AG04450 (cell line): ENCODE results near the gene NECAB3. TPM values are rescaled to one million over a fixed set of nuclear protein-coding genes. Genes with fewer than 3 reads are reported as not detected.
"Not testable (repeated sequence)": the region's sequence is repeated elsewhere in the genome, so short reads cannot be mapped to it uniquely, and the experiment has no call there.

ENCODE experiments used
- CTCF ChIA-PET: fragments of 300-600, 350-600 bp; formaldehyde crosslinking; extraction: SDS; loops from one replicate; lab custom pipeline; 2022; ENCODE audit warnings: antibody characterized with exemption, inconsistent platforms; lab: Charles Lee
- POLR2A ChIA-PET: fragments of 350-600 bp; formaldehyde crosslinking; extraction: SDS; loops from one replicate; lab custom pipeline; 2021; ENCODE audit warnings: antibody characterized with exemption, inconsistent platforms; lab: Yijun Ruan, JAX
- DNase-seq: peaks from one replicate; pipeline ENCODE4 v3.0.0-alpha.2; 2011; ENCODE audit warnings: low read depth, low spot score
- H3K27ac ChIP-seq: one replicate; pipeline ENCODE4 v1.5.1; 2012; ENCODE audit warnings: low read depth, low read length, control low read depth
- H3K27me3 ChIP-seq: one replicate; pipeline ENCODE4 v1.6.0; 2012; ENCODE audit warnings: low read length; ENCODE audit not compliant: control insufficient read depth, insufficient read depth
- H3K4me3 ChIP-seq: 2 replicates; pipeline ENCODE4 v1.5.1; 2011; ENCODE audit warnings: mild to moderate bottlenecking, low read depth, low read length, control low read depth
- H3K9me3 ChIP-seq: 2 replicates; pipeline ENCODE4 v1.5.1; 2012; ENCODE audit warnings: low read length; ENCODE audit not compliant: control insufficient read depth, insufficient read depth
- polyA plus RNA-seq: library from polyadenylated mRNA; depleted of rRNA; stranded (reverse); fragments of >200 nt; gene quantifications from 2 replicates; pipeline ENCODE4 v1.2.3, GENCODE V29; 2011
- TF ChIP-seq, protein P1 (sequence below): IDR thresholded peaks from 2 replicates; pipeline ENCODE4 v1.5.1; 2011; ENCODE audit warnings: low read depth, low read length, control low read depth, inconsistent platforms

Gene NECAB3
- polyA plus RNA-seq, 1 experiment, result 11.7 TPM

DNA sequence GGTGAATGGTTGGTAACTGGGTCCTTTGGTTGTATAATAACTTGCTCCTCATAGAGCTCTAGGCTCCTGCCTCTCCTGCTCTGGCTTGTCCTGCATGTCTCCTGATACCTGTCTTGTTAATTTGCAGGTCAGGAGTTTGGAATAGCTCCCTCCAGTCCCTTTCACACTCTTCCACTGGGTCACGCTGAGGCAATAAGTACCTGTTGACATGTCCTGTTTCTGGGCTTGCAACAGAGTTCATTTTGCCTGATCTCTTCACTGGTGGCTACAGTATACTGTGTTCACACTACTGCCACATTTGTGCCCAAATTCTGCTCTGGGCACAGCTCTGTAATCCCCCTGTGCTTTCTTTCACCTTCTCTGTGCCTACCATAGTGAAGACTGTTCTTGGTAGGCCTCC lies 37.5 kb downstream of the NECAB3 start:
- POLR2A ChIA-PET, result no interaction called here
- Histone ChIP-seq H3K27ac (no peak overlapping the region), H3K27me3 (no peaks in the 10 kb centered on the region), H3K9me3 (no peaks in the 10 kb centered on the region), H3K4me3 (no peak overlapping the region)
- CTCF ChIA-PET, result no interaction called here
- no peak for DNase-seq
- TF ChIP-seq, protein P1, sequence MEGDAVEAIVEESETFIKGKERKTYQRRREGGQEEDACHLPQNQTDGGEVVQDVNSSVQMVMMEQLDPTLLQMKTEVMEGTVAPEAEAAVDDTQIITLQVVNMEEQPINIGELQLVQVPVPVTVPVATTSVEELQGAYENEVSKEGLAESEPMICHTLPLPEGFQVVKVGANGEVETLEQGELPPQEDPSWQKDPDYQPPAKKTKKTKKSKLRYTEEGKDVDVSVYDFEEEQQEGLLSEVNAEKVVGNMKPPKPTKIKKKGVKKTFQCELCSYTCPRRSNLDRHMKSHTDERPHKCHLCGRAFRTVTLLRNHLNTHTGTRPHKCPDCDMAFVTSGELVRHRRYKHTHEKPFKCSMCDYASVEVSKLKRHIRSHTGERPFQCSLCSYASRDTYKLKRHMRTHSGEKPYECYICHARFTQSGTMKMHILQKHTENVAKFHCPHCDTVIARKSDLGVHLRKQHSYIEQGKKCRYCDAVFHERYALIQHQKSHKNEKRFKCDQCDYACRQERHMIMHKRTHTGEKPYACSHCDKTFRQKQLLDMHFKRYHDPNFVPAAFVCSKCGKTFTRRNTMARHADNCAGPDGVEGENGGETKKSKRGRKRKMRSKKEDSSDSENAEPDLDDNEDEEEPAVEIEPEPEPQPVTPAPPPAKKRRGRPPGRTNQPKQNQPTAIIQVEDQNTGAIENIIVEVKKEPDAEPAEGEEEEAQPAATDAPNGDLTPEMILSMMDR, result no peak

DNA sequence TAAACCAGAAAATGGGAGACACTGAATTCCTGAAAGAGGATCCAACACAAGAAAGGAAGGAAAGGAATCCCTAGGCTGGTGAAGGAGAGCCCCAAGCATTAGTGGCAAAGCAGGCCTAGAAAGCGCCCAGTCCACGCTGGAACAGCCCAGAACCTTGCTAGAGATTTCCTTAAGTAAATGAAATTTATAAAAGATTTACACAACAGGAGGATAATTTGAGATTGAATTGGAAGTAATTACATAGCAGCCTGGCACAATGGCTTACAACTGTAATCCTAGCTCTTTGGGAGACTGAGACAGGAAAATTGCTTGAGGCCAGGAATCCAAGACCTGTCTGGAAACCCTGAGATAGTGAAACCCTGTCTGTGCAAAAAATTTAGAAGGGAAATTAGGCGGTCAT lies 38.9 kb downstream of the NECAB3 start:
- no peaks in the 10 kb centered on the region for H3K27me3 ChIP-seq
- DNase-seq, result no peak
- H3K4me3 ChIP-seq, result no peak overlapping the region
- H3K9me3 ChIP-seq, result no peaks in the 10 kb centered on the region
- no peak overlapping the region for H3K27ac ChIP-seq
- POLR2A ChIA-PET, result no interaction called here
- TF ChIP-seq, protein P1, result no peak
- CTCF ChIA-PET, result no interaction called here

DNA sequence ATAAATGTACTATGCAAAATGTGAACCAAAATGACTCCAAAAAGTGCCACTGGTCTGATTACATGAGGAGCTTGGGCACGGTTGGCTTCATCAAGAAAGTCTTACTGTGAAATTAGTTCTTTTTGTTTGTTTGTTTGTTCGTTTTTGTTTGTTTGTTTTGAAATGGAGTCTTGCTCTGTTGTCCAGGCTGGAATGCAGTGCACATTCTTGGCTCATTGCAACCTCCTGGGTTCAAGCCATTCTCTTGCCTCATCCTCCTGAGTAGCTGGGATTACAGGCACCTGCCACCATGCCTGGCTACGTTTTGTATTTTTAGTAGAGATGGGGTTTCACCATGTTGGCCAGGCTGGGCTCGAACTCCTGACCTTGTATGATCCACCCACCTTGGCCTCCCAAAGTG lies 42.3 kb downstream of the NECAB3 start:
- CTCF ChIA-PET, H3K27me3 ChIP-seq, H3K9me3 ChIP-seq, POLR2A ChIA-PET, H3K4me3 ChIP-seq, H3K27ac ChIP-seq, DNase-seq: not testable (repeated sequence)

DNA sequence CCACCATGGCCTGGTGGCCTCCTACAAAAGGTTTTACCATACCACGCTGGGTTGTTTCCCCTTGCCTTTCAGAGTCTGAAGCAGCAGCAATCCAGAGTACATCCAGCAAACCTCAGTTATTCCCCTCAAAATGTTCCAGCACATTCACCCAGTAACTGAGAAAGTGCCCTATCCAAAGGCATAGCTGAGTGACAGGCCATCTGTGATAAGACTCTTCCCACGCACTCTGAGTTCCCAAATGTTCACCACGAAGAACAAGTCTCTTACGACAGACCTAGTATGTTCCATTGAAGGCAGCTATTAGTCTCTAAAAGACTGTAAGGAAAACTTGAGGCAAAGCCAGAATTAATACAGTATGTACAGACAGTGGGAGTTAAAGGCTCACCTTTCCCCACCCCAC lies 43.7 kb downstream of the NECAB3 start:
- H3K4me3 ChIP-seq, result no peak overlapping the region
- no peak for DNase-seq
- no peaks in the 10 kb centered on the region for H3K27me3 ChIP-seq
- ChIA-PET POLR2A (no interaction called here), CTCF (no interaction called here)
- TF ChIP-seq, protein P1, result no peak
- H3K9me3 ChIP-seq, result no peaks in the 10 kb centered on the region
- no peak overlapping the region for H3K27ac ChIP-seq

DNA sequence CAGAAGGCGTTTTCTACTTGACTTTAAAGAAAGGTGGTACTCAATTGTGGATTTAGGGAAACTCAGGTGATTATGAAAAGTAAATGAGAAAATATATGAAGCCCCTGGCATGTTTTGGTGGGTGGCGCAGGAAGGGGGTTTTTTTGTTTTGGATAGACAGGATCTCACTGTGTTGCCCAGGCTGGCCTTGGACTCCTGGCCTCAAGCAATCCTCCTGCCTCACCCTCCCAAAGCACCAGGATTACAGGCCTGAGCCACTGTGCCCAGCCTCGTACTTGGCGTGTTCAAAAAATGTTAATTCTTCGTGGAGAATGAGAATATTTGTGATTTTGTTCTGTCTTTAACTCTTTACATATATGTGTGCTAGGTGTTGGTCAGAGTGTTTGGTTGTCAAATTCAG lies 44.2 kb downstream of the NECAB3 start:
- H3K27ac ChIP-seq, result no peak overlapping the region
- POLR2A ChIA-PET, result no interaction called here
- no peaks in the 10 kb centered on the region for H3K27me3 ChIP-seq
- H3K4me3 ChIP-seq, result no peak overlapping the region
- DNase-seq, result no peak
- TF ChIP-seq, protein P1, result no peak
- CTCF ChIA-PET, result no interaction called here
- H3K9me3 ChIP-seq, result no peaks in the 10 kb centered on the region

DNA sequence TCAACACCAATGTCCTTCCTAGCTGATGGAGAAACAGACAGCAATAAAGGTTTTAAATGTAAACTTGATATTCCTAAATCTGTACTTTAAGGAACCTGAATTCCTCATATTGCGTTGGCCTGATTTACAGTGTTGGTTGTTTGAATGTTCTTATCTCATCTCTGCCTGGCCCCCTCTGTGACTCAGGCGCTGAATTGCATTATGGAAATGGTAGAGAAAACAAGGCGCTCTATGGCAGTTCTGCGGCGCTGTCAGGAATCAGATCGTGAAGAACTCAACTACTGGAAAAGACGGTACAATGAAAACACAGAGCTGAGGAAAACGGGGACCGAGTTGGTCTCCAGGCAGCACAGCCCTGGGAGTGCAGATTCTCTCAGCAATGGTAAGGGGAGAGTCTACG lies 44.7 kb downstream of the NECAB3 start:
- TF ChIP-seq, protein P1, result no peak
- H3K9me3 ChIP-seq, result no peaks in the 10 kb centered on the region
- ChIA-PET POLR2A (no interaction called here), CTCF (no interaction called here)
- no peak for DNase-seq
- H3K4me3 ChIP-seq, result no peak overlapping the region
- no peak overlapping the region for H3K27ac ChIP-seq
- H3K27me3 ChIP-seq, result no peaks in the 10 kb centered on the region
